ENCODE data around the gene ZFP36L1.

The ZFP36L1 gene

GRCh38 chr14:68794130-68794850, 1.4 kb upstream of the ZFP36L1 start:
- Histone ChIP-seq H3K4me3 (ENCODE audit: low read length) (peak overlapping the region; percentile 98), H3K4me1 (ENCODE audit: insufficient read depth, low read length) (peaks cover 20% of the 10 kb centered on the region), H3K9ac (ENCODE audit: low read depth, low read length) (peak overlapping the region; percentile 97), H3K27ac (ENCODE audit: low read depth, low read length) (peak overlapping the region; percentile 100), H3K27me3 (ENCODE audit: insufficient read depth, low read length) (no peaks in the 10 kb centered on the region), H3K9me3 (ENCODE audit: insufficient read depth, low read depth, low read length) (no peaks in the 10 kb centered on the region; the same call in 1 of the 2 replicates), H3K36me3 (ENCODE audit: insufficient read depth, low read length) (peaks cover 21% of the 10 kb centered on the region)
- under 1% methylated on average over 41 of the region's 41 CpGs for WGBS

GRCh38 chr14:68793734-68794129, 865 bp upstream of the ZFP36L1 start:
- H3K9me3 ChIP-seq (ENCODE audit: insufficient read depth, low read depth, low read length): no peaks in the 10 kb centered on the region
- H3K27me3 ChIP-seq (ENCODE audit: insufficient read depth, low read length): no peaks in the 10 kb centered on the region
- H3K9ac ChIP-seq (ENCODE audit: low read depth, low read length): peak overlapping the region; percentile 97
- H3K4me1 ChIP-seq (ENCODE audit: insufficient read depth, low read length): peaks cover 21% of the 10 kb centered on the region
- peak overlapping the region; percentile 100 for H3K27ac ChIP-seq (ENCODE audit: low read depth, low read length)
- peak overlapping the region; percentile 98 for H3K4me3 ChIP-seq (ENCODE audit: low read length)
- H3K36me3 ChIP-seq (ENCODE audit: insufficient read depth, low read length): peaks cover 26% of the 10 kb centered on the region
- WGBS: under 1% methylated on average over 33 of the region's 33 CpGs

GRCh38 chr14:68792678-68792978, 239 bp downstream of the ZFP36L1 start:
- Histone ChIP-seq H3K27ac (ENCODE audit: low read depth, low read length) (peak overlapping the region; percentile 100), H3K36me3 (ENCODE audit: insufficient read depth, low read length) (peaks cover 36% of the 10 kb centered on the region)

GRCh38 chr14:68791902-68792677, 777 bp downstream of the ZFP36L1 start:
- peak overlapping the region; percentile 97 for H3K9ac ChIP-seq (ENCODE audit: low read depth, low read length)
- peak overlapping the region; percentile 100 for H3K27ac ChIP-seq (ENCODE audit: low read depth, low read length)
- WGBS: under 1% methylated on average over 33 of the region's 33 CpGs
- no peaks in the 10 kb centered on the region for H3K9me3 ChIP-seq (ENCODE audit: insufficient read depth, low read depth, low read length)
- H3K36me3 ChIP-seq (ENCODE audit: insufficient read depth, low read length): peaks cover 42% of the 10 kb centered on the region
- H3K4me1 ChIP-seq (ENCODE audit: insufficient read depth, low read length): peaks cover 21% of the 10 kb centered on the region
- H3K4me3 ChIP-seq (ENCODE audit: low read length): peak overlapping the region; percentile 98
- no peaks in the 10 kb centered on the region for H3K27me3 ChIP-seq (ENCODE audit: insufficient read depth, low read length)

More at GRCh38 chr14:68792678-68792978, 239 bp downstream of the ZFP36L1 start:
- WGBS: 0% methylated on average over 13 of the region's 13 CpGs
- Histone ChIP-seq H3K4me1 (ENCODE audit: insufficient read depth, low read length) (peaks cover 24% of the 10 kb centered on the region), H3K4me3 (ENCODE audit: low read length) (peak overlapping the region; percentile 98), H3K9ac (ENCODE audit: low read depth, low read length) (peak overlapping the region; percentile 97), H3K27me3 (ENCODE audit: insufficient read depth, low read length) (no peaks in the 10 kb centered on the region), H3K9me3 (ENCODE audit: insufficient read depth, low read depth, low read length) (no peaks in the 10 kb centered on the region)

- under 1% methylated on average over 14 of the region's 15 CpGs for WGBS
- Histone ChIP-seq H3K27me3 (ENCODE audit: insufficient read depth, low read length) (no peaks in the 10 kb centered on the region), H3K4me1 (ENCODE audit: insufficient read depth, low read length) (peaks cover 14% of the 10 kb centered on the region), H3K9ac (ENCODE audit: low read depth, low read length) (peak overlapping the region; percentile 97), H3K27ac (ENCODE audit: low read depth, low read length) (peak overlapping the region; percentile 100; the same call in 1 of the 2 replicates), H3K4me3 (ENCODE audit: low read length) (peak overlapping the region; percentile 98), H3K36me3 (ENCODE audit: insufficient read depth, low read length) (peaks cover 42% of the 10 kb centered on the region), H3K9me3 (ENCODE audit: insufficient read depth, low read depth, low read length) (no peaks in the 10 kb centered on the region)
Observed at GRCh38 chr14:68791078-68791901, 1.6 kb downstream of the ZFP36L1 start.

- peaks cover 14% of the 10 kb centered on the region for H3K4me1 ChIP-seq (ENCODE audit: insufficient read depth, low read length)
- peaks cover 42% of the 10 kb centered on the region for H3K36me3 ChIP-seq (ENCODE audit: insufficient read depth, low read length)
- no peaks in the 10 kb centered on the region for H3K9me3 ChIP-seq (ENCODE audit: insufficient read depth, low read depth, low read length)
- H3K27me3 ChIP-seq (ENCODE audit: insufficient read depth, low read length): no peaks in the 10 kb centered on the region
- H3K27ac ChIP-seq (ENCODE audit: low read depth, low read length): no peak overlapping the region
- H3K9ac ChIP-seq (ENCODE audit: low read depth, low read length): peak overlapping the region; percentile 97
- 22% methylated on average over 8 of the region's 8 CpGs for WGBS
- H3K4me3 ChIP-seq (ENCODE audit: low read length): peak overlapping the region; percentile 98
Observed at GRCh38 chr14:68790644-68791077, 2.2 kb downstream of the ZFP36L1 start.

GRCh38 chr14:68789821-68790643, 2.8 kb downstream of the ZFP36L1 start:
- H3K9ac ChIP-seq (ENCODE audit: low read depth, low read length): peak overlapping the region; percentile 97; the same call in 1 of the 2 replicates
- 85% methylated on average over 45 of the region's 45 CpGs for WGBS
- H3K36me3 ChIP-seq (ENCODE audit: insufficient read depth, low read length): peaks cover 42% of the 10 kb centered on the region
- H3K27ac ChIP-seq (ENCODE audit: low read depth, low read length): no peak overlapping the region
- no peaks in the 10 kb centered on the region for H3K27me3 ChIP-seq (ENCODE audit: insufficient read depth, low read length)
- peaks cover 14% of the 10 kb centered on the region for H3K4me1 ChIP-seq (ENCODE audit: insufficient read depth, low read length)
- no peaks in the 10 kb centered on the region for H3K9me3 ChIP-seq (ENCODE audit: insufficient read depth, low read depth, low read length)
- peak overlapping the region; percentile 98 for H3K4me3 ChIP-seq (ENCODE audit: low read length)

- Histone ChIP-seq H3K27ac (ENCODE audit: low read depth, low read length) (no peak overlapping the region), H3K4me3 (ENCODE audit: low read length) (peak overlapping the region; percentile 98), H3K27me3 (ENCODE audit: insufficient read depth, low read length) (no peaks in the 10 kb centered on the region), H3K9ac (ENCODE audit: low read depth, low read length) (no peak overlapping the region), H3K4me1 (ENCODE audit: insufficient read depth, low read length) (peaks cover 14% of the 10 kb centered on the region), H3K9me3 (ENCODE audit: insufficient read depth, low read depth, low read length) (no peaks in the 10 kb centered on the region), H3K36me3 (ENCODE audit: insufficient read depth, low read length) (peaks cover 42% of the 10 kb centered on the region)
- 73% methylated on average over 16 of the region's 16 CpGs for WGBS
Observed at GRCh38 chr14:68788996-68789820, 3.7 kb downstream of the ZFP36L1 start.

- Histone ChIP-seq H3K36me3 (ENCODE audit: insufficient read depth, low read length) (peaks cover 42% of the 10 kb centered on the region), H3K9me3 (ENCODE audit: insufficient read depth, low read depth, low read length) (no peaks in the 10 kb centered on the region), H3K4me1 (ENCODE audit: insufficient read depth, low read length) (peaks cover 14% of the 10 kb centered on the region), H3K4me3 (ENCODE audit: low read length) (no peak overlapping the region), H3K9ac (ENCODE audit: low read depth, low read length) (no peak overlapping the region), H3K27me3 (ENCODE audit: insufficient read depth, low read length) (no peaks in the 10 kb centered on the region), H3K27ac (ENCODE audit: low read depth, low read length) (no peak overlapping the region)
- WGBS: 85% methylated on average over 7 of the region's 10 CpGs
Observed at GRCh38 chr14:68788275-68788995, 4.4 kb downstream of the ZFP36L1 start.

Measured in HUES64 (cell line).